Dermis blood vessel endothelial cell (primary cell): ENCODE data around the gene ABHD1. TPM values are rescaled to one million over a fixed set of nuclear protein-coding genes. Genes with fewer than 3 reads are reported as not detected.
"Not testable (repeated sequence)": the region's sequence is repeated elsewhere in the genome, so short reads cannot be mapped to it uniquely, and the experiment has no call there.

ENCODE experiments used
- DNase-seq: peaks from one replicate; pipeline ENCODE4 v3.0.0; 2010
- total RNA-seq: library from RNA; depleted of rRNA; stranded (reverse); fragments of >200 nt; gene quantifications from 2 replicates; pipeline ENCODE4 v1.2.3, GENCODE V29; 2014

ABHD1 gene
- total RNA-seq: not detected in 2 replicates

GRCh38 chr2:27123302-27124150 is at the start of gene ABHD1:
ABHD1 (plus strand) TSS chr2:27123815; CDS start chr2:27123949, 134 bp downstream.
- peak; percentile 28 for DNase-seq

DNA sequence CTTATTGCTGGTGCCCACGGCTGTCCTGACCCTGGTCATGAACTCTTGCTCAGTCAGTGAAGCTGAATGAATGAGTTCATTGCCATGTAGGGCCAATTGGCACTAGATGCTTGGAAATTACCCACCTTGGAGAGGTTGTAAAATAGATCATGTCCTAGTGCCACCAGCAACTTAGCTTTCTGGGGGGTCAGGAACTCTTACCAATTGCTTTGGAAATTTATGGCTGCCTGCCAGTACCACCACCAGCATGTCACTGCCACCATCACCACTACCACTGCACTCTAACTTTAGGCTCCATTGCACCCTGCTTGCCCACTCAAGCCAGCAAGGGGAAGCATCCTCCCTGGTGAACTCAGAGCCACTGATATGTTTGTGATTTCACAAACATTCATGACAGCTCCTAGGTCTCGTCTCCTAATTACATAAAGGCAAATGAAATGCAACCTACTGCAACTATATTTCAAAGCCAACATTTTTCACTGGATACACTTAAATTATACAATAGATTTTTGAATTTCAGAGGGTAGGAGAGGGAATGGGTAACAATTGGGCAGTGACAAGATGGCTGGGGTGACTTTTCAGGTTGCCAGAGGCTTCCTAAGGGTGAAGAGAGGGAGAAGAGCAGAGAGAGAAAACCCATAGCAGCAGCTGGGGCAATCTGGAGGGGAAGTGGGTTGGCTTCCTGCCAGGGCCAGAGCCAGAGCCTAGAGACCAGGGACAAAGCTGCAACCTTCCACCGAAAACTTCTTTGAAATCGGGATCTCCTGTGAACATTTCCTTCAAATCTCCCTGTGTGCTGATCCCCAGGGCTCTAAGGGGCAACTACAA is 48.7 kb upstream of the ABHD1 start:
- DNase-seq: peak; percentile 65

GRCh38 chr2:27075566-27075871 is 48.1 kb upstream of the ABHD1 start:
- not testable (repeated sequence) for DNase-seq

DNA sequence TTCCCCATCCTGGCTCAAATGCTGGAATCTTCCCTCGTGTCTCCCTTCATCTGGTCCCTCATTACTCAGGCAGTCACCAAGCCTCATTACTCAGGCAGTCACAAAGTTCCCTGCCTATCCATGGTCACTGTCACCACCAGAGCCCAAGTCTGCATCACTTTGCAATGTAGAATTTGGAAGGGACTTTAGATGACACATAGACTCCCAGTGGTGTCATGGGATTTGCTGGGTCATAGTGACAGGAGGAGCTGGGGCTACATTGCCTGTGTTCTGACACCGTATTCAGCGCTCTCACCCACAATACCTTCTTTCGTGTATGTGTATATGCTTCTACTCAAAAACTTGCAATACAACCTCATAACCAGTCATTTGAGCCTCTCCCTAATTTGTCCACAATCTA is 47.3 kb upstream of the ABHD1 start:
- no peak for DNase-seq

GRCh38 chr2:27077231-27077630 is 46.4 kb upstream of the ABHD1 start:
- DNase-seq: no peak

- DNase-seq: no peak
Observed at GRCh38 chr2:27078267-27079194, 45.1 kb upstream of the ABHD1 start, which contains the start of gene EMILIN1. EMILIN1 (plus strand) TSS chr2:27078615; CDS start chr2:27079066, 451 bp downstream.

- no peak for DNase-seq
Observed at GRCh38 chr2:27079233-27080139, 44.1 kb upstream of the ABHD1 start.

GRCh38 chr2:27080140-27080469 is 43.5 kb upstream of the ABHD1 start:
- no peak for DNase-seq

GRCh38 chr2:27080603-27080936 is 43.0 kb upstream of the ABHD1 start:
- no peak for DNase-seq

GRCh38 chr2:27081984-27082772 is 41.4 kb upstream of the ABHD1 start:
- no peak for DNase-seq

DNA sequence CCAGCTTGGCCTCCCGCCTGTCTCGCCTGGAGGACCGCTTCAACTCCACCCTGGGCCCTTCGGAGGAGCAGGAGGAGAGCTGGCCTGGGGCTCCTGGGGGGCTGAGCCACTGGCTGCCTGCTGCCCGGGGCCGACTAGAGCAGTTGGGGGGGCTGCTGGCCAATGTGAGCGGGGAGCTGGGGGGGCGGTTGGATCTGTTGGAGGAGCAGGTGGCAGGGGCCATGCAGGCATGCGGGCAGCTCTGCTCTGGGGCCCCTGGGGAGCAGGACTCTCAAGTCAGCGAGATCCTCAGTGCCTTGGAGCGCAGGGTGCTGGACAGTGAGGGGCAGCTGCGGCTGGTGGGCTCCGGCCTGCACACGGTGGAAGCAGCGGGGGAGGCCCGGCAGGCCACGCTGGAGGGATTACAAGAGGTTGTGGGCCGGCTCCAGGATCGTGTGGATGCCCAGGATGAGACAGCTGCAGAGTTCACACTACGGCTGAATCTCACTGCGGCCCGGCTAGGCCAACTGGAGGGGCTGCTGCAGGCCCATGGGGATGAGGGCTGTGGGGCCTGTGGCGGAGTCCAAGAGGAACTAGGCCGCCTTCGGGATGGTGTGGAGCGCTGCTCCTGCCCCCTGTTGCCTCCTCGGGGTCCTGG is 40.7 kb upstream of the ABHD1 start:
- DNase-seq: no peak

GRCh38 chr2:27083410-27084296 is 40.0 kb upstream of the ABHD1 start:
- DNase-seq: no peak

DNA sequence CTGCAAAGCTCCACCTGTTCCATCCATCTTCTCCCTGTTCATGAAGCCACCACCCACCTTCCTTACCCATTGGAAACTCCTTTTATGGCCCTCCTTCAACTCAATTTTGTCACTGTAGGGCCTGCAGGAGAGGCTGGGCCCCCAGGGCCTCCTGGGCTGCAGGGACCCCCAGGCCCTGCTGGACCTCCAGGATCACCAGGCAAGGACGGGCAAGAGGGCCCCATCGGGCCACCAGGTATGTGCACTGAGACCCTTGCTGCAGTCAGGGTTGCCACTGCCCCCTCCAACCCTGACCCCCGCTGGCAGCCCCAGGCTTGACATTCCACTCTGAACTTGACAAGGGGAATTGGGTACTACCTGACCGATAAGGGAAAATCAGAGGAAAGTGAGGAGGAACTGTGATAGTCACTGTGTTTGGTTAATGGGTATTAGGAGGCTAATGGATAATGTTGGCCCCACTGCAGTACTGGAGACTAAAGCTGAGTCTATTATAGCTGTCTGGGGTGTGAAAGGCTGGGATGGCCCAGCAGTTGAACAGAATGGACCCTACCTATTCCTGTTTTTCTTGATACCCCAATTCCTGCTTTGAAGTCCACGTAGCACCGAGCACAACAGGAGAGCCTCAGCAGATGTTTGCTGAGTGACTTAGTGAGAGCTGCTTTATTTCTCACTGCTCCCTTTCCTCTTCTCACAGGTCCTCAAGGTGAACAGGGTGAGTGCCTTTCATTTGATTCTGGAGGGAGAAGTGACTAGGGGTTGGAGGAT is 39.1 kb upstream of the ABHD1 start:
- no peak for DNase-seq

- no peak for DNase-seq
Observed at GRCh38 chr2:27085062-27085672, 38.4 kb upstream of the ABHD1 start.

- peak; percentile 81 for DNase-seq
Observed at GRCh38 chr2:27085673-27086089, 37.9 kb upstream of the ABHD1 start.

- peak; percentile 95 for DNase-seq
Observed at GRCh38 chr2:27086090-27086723, 37.4 kb upstream of the ABHD1 start.
